ENCODE data around the gene PLEKHG4B.
"Not testable (repeated sequence)": the region's sequence is repeated elsewhere in the genome, so short reads cannot be mapped to it uniquely, and the experiment has no call there.

The PLEKHG4B gene

DNA sequence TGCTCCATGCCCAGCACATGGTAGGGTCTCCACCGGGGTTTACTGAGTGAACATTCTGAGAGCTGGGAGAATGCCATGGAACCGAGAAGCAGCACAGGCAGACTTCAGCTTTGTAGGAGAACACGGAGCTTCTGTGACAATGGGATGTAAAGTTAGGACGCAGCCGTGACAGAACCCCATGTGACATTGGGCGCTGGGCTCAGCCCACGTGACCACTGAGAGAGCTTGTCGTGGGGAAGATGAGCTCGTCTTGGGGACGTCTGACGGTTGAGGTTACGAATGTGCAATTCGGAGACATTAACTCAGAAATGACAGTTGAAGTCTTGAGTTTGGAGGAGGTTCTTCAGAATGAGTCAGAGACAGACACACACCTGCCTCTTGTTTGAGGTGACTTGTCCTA is 139.7 kb downstream of the PLEKHG4B start:
- H3K27ac ChIP-seq: no peak overlapping the region
- H2AFZ ChIP-seq (ENCODE audit: low read depth): no peak overlapping the region
- peaks cover 7% of the 10 kb centered on the region; the same call in 1 of the 2 replicates for H3K79me2 ChIP-seq (ENCODE audit: insufficient read depth, low read depth)
- peaks cover 33% of the 10 kb centered on the region; the same call in 1 of the 2 replicates for H3K36me3 ChIP-seq (ENCODE audit: insufficient read depth)
- H3K4me2 ChIP-seq: no peak overlapping the region
- H3K4me1 ChIP-seq (ENCODE audit: low read depth, poor library complexity, severe bottlenecking): no peaks in the 10 kb centered on the region
- no peaks in the 10 kb centered on the region for H4K20me1 ChIP-seq (ENCODE audit: insufficient read depth)
- H3K4me3 ChIP-seq (IDR thresholded peaks at IDR 0.05; ENCODE audit: insufficient read depth, low read depth, low read length): no peak overlapping the region
- H3K9ac ChIP-seq: no peak overlapping the region
- no peak for TF ChIP-seq CTCF (conservative IDR thresholded peaks at IDR 0.05; ENCODE audit: low read depth, low read length)
- H3K27me3 ChIP-seq (ENCODE audit: insufficient read depth, low read depth): no peaks in the 10 kb centered on the region

DNA sequence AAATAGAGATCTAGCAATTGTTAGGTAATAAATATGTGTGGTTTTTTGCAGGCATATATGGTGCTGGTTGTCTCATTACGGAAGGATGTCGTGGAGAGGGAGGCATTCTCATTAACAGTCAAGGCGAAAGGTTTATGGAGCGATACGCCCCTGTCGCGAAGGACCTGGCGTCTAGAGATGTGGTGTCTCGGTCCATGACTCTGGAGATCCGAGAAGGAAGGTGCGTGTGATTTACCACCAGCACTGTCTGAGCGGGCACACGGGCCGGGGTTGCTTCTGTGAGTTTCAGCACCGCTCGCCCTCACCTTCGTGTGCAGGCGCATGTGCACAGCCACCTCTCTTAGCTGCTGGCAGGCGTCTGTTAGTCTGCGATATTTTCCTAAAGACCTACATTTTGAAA is 141.5 kb downstream of the PLEKHG4B start:
- H3K36me3 ChIP-seq (ENCODE audit: insufficient read depth): peaks cover 20% of the 10 kb centered on the region; the same call in 1 of the 2 replicates
- not testable (repeated sequence) for H4K20me1 ChIP-seq (ENCODE audit: insufficient read depth); H3K79me2 ChIP-seq (ENCODE audit: insufficient read depth, low read depth); H3K27ac ChIP-seq; H3K4me1 ChIP-seq (ENCODE audit: low read depth, poor library complexity, severe bottlenecking); H3K27me3 ChIP-seq (ENCODE audit: insufficient read depth, low read depth); H2AFZ ChIP-seq (ENCODE audit: low read depth); H3K4me3 ChIP-seq (IDR thresholded peaks at IDR 0.05; ENCODE audit: insufficient read depth, low read depth, low read length); H3K4me2 ChIP-seq; H3K9ac ChIP-seq

DNA sequence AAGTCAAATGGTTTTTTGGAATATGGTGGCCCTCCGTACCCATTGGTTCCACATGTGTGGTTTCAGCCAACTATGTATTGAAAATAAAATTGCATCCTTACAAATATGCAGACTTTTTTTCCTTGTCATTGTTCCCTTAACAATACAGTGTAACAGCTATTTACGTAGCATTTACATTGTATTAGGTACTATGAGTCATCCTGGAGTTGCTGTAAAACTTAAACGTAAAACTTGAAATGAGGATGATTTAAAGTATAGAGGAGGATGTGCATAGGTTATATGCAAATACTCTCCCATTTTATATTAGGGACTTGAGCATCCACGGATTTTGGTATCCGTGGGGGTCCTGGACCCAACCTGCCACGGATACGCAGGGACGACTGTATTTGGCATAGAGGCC is 142.5 kb downstream of the PLEKHG4B start:
- no peaks in the 10 kb centered on the region for H3K27me3 ChIP-seq (ENCODE audit: insufficient read depth, low read depth)
- H3K9ac ChIP-seq: no peak overlapping the region
- H2AFZ ChIP-seq (ENCODE audit: low read depth): no peak overlapping the region
- no peak for TF ChIP-seq CTCF (conservative IDR thresholded peaks at IDR 0.05; ENCODE audit: low read depth, low read length)
- no peak overlapping the region for H3K4me2 ChIP-seq
- no peaks in the 10 kb centered on the region for H3K4me1 ChIP-seq (ENCODE audit: low read depth, poor library complexity, severe bottlenecking)
- H3K79me2 ChIP-seq (ENCODE audit: insufficient read depth, low read depth): no peaks in the 10 kb centered on the region; the same call in 1 of the 2 replicates
- H4K20me1 ChIP-seq (ENCODE audit: insufficient read depth): no peaks in the 10 kb centered on the region
- no peak overlapping the region for H3K27ac ChIP-seq
- H3K4me3 ChIP-seq (IDR thresholded peaks at IDR 0.05; ENCODE audit: insufficient read depth, low read depth, low read length): no peak overlapping the region
- peaks cover 20% of the 10 kb centered on the region; the same call in 1 of the 2 replicates for H3K36me3 ChIP-seq (ENCODE audit: insufficient read depth)

- H3K4me2 ChIP-seq; H3K4me1 ChIP-seq (ENCODE audit: low read depth, poor library complexity, severe bottlenecking); H3K79me2 ChIP-seq (ENCODE audit: insufficient read depth, low read depth); H2AFZ ChIP-seq (ENCODE audit: low read depth); H3K9ac ChIP-seq; H3K27ac ChIP-seq; H3K4me3 ChIP-seq (IDR thresholded peaks at IDR 0.05; ENCODE audit: insufficient read depth, low read depth, low read length); H4K20me1 ChIP-seq (ENCODE audit: insufficient read depth); H3K27me3 ChIP-seq (ENCODE audit: insufficient read depth, low read depth): not testable (repeated sequence)
- H3K36me3 ChIP-seq (ENCODE audit: insufficient read depth): peaks cover 25% of the 10 kb centered on the region; the same call in 1 of the 2 replicates
Measured at GRCh38 chr5:235527-235926, 143.6 kb downstream of the PLEKHG4B start.

DNA sequence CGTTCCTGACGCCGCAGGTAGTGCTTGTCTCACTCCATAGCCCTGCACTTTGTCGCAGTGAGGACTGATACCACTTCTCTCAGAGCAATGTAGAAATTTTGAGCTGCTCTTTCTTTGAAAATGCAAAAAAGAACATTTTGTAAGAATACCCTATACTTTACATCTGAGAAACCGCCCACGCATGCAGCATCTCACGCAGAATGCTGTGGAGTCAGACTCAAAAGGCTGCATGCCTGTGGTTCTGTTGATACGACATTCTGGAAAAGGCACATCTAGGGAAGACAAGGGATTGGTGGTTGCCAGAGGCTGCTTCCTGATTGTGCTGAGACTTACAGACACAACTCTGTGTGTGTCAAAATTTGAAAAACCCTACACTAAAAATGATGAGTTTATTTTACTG is 146.0 kb downstream of the PLEKHG4B start:
- not testable (repeated sequence) for H3K27ac ChIP-seq; H3K27me3 ChIP-seq (ENCODE audit: insufficient read depth, low read depth); H3K4me2 ChIP-seq; H3K4me3 ChIP-seq (IDR thresholded peaks at IDR 0.05; ENCODE audit: insufficient read depth, low read depth, low read length); H3K9ac ChIP-seq; H4K20me1 ChIP-seq (ENCODE audit: insufficient read depth); H2AFZ ChIP-seq (ENCODE audit: low read depth); H3K4me1 ChIP-seq (ENCODE audit: low read depth, poor library complexity, severe bottlenecking); H3K79me2 ChIP-seq (ENCODE audit: insufficient read depth, low read depth)
- peaks cover 35% of the 10 kb centered on the region; the same call in 1 of the 2 replicates for H3K36me3 ChIP-seq (ENCODE audit: insufficient read depth)

All from KMS-11 (cell line).